ENCODE data around the gene PELI2. TPM values are rescaled to one million over a fixed set of nuclear protein-coding genes. Genes with fewer than 3 reads are reported as not detected.

PELI2 gene
- total and polyA plus RNA-seq, 3 donors from 2014 or later, result 14.5 to 32.5 (median 27.6) TPM

DNA sequence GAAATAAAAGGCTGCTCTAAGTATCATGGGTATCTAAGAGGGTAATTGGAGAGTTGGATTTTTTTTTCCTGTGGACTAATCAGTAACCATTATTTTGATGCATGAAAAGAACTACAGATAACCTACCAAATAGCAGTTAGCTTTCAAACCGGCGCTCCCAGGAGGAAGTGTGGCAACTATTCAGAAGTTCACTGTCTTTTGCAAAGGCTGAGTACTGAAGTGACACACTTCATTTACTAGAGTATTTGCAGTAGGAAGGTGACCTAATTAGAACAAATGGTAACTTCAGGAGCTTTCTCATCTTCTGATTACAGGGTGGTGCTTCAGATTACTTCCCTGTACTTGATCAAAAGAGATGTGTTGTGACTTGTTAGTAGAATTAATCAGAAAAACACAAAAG lies 87.7 kb downstream of the PELI2 start:
- intact Hi-C loops (cut with DNase I; ENCODE audit: low total_unique reads), result no loop called here
- Histone ChIP-seq H3K36me3 (ENCODE audit: low read depth, missing control alignments) (no peaks in the 10 kb centered on the region), H3K27me3 (no peaks in the 10 kb centered on the region), H3K4me1 (no peaks in the 10 kb centered on the region), H3K9me3 (no peaks in the 10 kb centered on the region), H3K27ac (no peak overlapping the region), H3K4me3 (no peak overlapping the region)
- no peak for TF ChIP-seq POLR2A (IDR thresholded peaks at IDR 0.05)
- TF ChIP-seq, protein P1, sequence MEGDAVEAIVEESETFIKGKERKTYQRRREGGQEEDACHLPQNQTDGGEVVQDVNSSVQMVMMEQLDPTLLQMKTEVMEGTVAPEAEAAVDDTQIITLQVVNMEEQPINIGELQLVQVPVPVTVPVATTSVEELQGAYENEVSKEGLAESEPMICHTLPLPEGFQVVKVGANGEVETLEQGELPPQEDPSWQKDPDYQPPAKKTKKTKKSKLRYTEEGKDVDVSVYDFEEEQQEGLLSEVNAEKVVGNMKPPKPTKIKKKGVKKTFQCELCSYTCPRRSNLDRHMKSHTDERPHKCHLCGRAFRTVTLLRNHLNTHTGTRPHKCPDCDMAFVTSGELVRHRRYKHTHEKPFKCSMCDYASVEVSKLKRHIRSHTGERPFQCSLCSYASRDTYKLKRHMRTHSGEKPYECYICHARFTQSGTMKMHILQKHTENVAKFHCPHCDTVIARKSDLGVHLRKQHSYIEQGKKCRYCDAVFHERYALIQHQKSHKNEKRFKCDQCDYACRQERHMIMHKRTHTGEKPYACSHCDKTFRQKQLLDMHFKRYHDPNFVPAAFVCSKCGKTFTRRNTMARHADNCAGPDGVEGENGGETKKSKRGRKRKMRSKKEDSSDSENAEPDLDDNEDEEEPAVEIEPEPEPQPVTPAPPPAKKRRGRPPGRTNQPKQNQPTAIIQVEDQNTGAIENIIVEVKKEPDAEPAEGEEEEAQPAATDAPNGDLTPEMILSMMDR (IDR thresholded peaks at IDR 0.05), result no peak
- 62 to 81% methylated on average over 2 of the region's 2 CpGs for WGBS, 2 donors
- DNase-seq, result no peak

DNA sequence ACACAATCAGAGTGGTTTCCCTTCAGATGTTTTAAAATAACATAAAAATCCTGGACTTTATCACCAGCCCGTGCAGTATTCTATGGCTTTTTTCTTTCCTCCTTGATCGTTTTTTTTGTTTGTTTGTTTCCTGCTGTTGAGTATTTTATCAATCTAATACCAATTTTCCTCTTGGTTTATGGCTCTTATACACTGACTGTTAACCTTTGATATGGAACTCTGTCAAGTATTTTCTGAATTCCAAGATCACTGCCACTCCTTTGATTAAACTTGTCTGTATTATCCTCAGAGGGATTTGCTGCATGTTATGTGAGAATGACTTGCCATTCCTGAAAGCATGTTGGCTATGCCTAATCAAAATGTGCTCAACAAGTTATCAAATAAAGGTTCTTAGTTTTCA lies 88.4 kb downstream of the PELI2 start:
- no peaks in the 10 kb centered on the region for H3K36me3 ChIP-seq (ENCODE audit: low read depth, missing control alignments)
- no peak for DNase-seq
- H3K4me1 ChIP-seq, result no peaks in the 10 kb centered on the region
- H3K27me3 ChIP-seq, result no peaks in the 10 kb centered on the region
- WGBS, 2 donors, result 36 to 39% methylated on average over 2 of the region's 2 CpGs
- no peaks in the 10 kb centered on the region for H3K9me3 ChIP-seq
- TF ChIP-seq, protein P1 (IDR thresholded peaks at IDR 0.05), result no peak
- no peak for TF ChIP-seq POLR2A (IDR thresholded peaks at IDR 0.05)
- no peak overlapping the region for H3K27ac ChIP-seq
- no peak overlapping the region for H3K4me3 ChIP-seq
- intact Hi-C loops (cut with DNase I; ENCODE audit: low total_unique reads), result no loop called here

- no peak for TF ChIP-seq POLR2A (IDR thresholded peaks at IDR 0.05)
- TF ChIP-seq, protein P1 (IDR thresholded peaks at IDR 0.05), result no peak
- DNase-seq, result no peak
- intact Hi-C loops (cut with DNase I; ENCODE audit: low total_unique reads), result no loop called here
- no peaks in the 10 kb centered on the region for H3K36me3 ChIP-seq (ENCODE audit: low read depth, missing control alignments)
- no peaks in the 10 kb centered on the region for H3K4me1 ChIP-seq
- no peaks in the 10 kb centered on the region for H3K27me3 ChIP-seq
- H3K27ac ChIP-seq, result no peak overlapping the region
- no peak overlapping the region for H3K4me3 ChIP-seq
- 80 to 97% methylated on average over 3 of the region's 3 CpGs for WGBS, 2 donors
- H3K9me3 ChIP-seq, result no peaks in the 10 kb centered on the region
These were observed 89.5 kb downstream of the PELI2 start for GRCh38 chr14:56207626-56208292.

DNA sequence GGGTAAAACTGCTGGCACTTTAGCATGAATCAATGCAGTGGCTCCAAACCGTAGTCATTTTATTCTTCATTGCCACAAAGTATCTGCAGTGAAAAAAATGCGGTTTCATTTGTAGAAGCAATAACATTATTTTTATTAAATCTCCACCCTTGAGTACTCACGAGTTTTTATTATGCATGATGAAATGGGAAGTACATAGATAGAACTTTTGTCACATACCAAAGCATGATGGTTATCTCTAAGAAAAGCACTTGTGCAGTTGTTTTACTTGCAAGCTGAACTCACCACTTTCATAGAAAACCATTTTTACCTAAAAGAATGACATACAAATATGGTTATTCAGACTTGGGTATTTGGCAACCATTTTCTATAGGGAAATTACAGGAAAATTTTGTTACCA lies 90.3 kb downstream of the PELI2 start:
- H3K4me1 ChIP-seq, result no peaks in the 10 kb centered on the region
- WGBS, 2 donors, result 74 to 80% methylated on average over 3 of the region's 3 CpGs
- intact Hi-C loops (cut with DNase I; ENCODE audit: low total_unique reads), result no loop called here

More for the DNA sequence above, 90.3 kb downstream of the PELI2 start:
- TF ChIP-seq POLR2A (IDR thresholded peaks at IDR 0.05), result no peak
- TF ChIP-seq, protein P1 (IDR thresholded peaks at IDR 0.05), result no peak
- H3K27me3 ChIP-seq, result no peaks in the 10 kb centered on the region
- H3K27ac ChIP-seq, result no peak overlapping the region
- no peak overlapping the region for H3K4me3 ChIP-seq
- H3K36me3 ChIP-seq (ENCODE audit: low read depth, missing control alignments), result no peaks in the 10 kb centered on the region
- H3K9me3 ChIP-seq, result no peaks in the 10 kb centered on the region
- DNase-seq, result no peak

Data from testis (tissue), 3 donors.